Neural cell (in vitro differentiated cells): ENCODE data around the gene ZNF442. TPM values are rescaled to one million over a fixed set of nuclear protein-coding genes. Genes with fewer than 3 reads are reported as not detected.
"Not testable (repeated sequence)": the region's sequence is repeated elsewhere in the genome, so short reads cannot be mapped to it uniquely, and the experiment has no call there.

Experiments used
- H2AFZ ChIP-seq: fragments of 200-600, 300-800 bp; sonication (generic), shearing (Covaris generic); 2 replicates; pipeline ENCODE4 v1.6.0; 2014; ENCODE audit warnings: low read depth, mild to moderate bottlenecking, antibody characterized with exemption, low read length, moderate library complexity
- H3F3A ChIP-seq: fragments of 200-600 bp; shearing (Covaris generic); 2 replicates; pipeline ENCODE4 v1.6.1; 2016; ENCODE audit warnings: mild to moderate bottlenecking, moderate library complexity, mixed read lengths, antibody characterized with exemption, low read length; ENCODE audit not compliant: insufficient read depth, poor library complexity, severe bottlenecking
- H3K27ac ChIP-seq: fragments of 200-600, 300-800 bp; sonication (generic), shearing (Covaris generic); 2 replicates; pipeline ENCODE4 v1.5.1; 2014; ENCODE audit warnings: mild to moderate bottlenecking, low read length, moderate library complexity
- H3K27me3 ChIP-seq: fragments of 300-800, 200-600 bp; sonication (generic), shearing (Covaris generic); 2 replicates; pipeline ENCODE4 v1.6.0; 2014; ENCODE audit warnings: mild to moderate bottlenecking, low read depth, low read length, moderate library complexity; ENCODE audit not compliant: insufficient read depth
- H3K36me3 ChIP-seq: fragments of 300-800, 200-600 bp; sonication (generic), shearing (Covaris generic); 2 replicates; pipeline ENCODE4 v1.5.1; 2014; ENCODE audit warnings: mild to moderate bottlenecking, antibody characterized with exemption, low read length, moderate library complexity; ENCODE audit not compliant: insufficient read depth
- H3K4me2 ChIP-seq: fragments of 300-800, 200-600 bp; sonication (generic), shearing (Covaris generic); 2 replicates; pipeline ENCODE4 v1.6.0; 2014; ENCODE audit warnings: mild to moderate bottlenecking, low read length
- H3K4me3 ChIP-seq: fragments of 300-800, 200-600 bp; sonication (generic), shearing (Covaris generic); 2 replicates; pipeline ENCODE4 v1.5.1; 2014; ENCODE audit warnings: mild to moderate bottlenecking, low read length, moderate library complexity
- H3K79me2 ChIP-seq: fragments of 200-600 bp; shearing (Covaris generic); replicated peaks from 2 replicates; pipeline ENCODE4 v1.6.0; 2014; ENCODE audit warnings: mild to moderate bottlenecking, low read length, moderate library complexity; ENCODE audit not compliant: insufficient read depth
- H3K9ac ChIP-seq: fragments of 300-800, 200-600 bp; sonication (generic), shearing (Covaris generic); 2 replicates; pipeline ENCODE4 v1.6.1; 2016; ENCODE audit warnings: mild to moderate bottlenecking, low read length, mixed read lengths
- H3K9me2 ChIP-seq: fragments of 200-600 bp; shearing (Covaris generic); 2 replicates; pipeline ENCODE4 v1.6.1; 2016; ENCODE audit warnings: mild to moderate bottlenecking, low read length, mixed read lengths; ENCODE audit not compliant: insufficient read depth
- H3K9me3 ChIP-seq: fragments of 200-600, 300-800 bp; sonication (generic), shearing (Covaris generic); 2 replicates; pipeline ENCODE4 v1.6.1; 2016; ENCODE audit warnings: mild to moderate bottlenecking, mixed run types, low read length, moderate library complexity, mixed read lengths
- H4K20me1 ChIP-seq: fragments of 200-600 bp; shearing (Covaris generic); 2 replicates; pipeline ENCODE4 v1.6.1; 2016; ENCODE audit warnings: mild to moderate bottlenecking, mixed run types; ENCODE audit not compliant: insufficient read depth
- EP300 ChIP-seq: fragments of 450-650 bp; conservative IDR thresholded peaks from 2 replicates; pipeline ENCODE4 v1.6.1; 2014; ENCODE audit warnings: antibody characterized with exemption, mild to moderate bottlenecking, moderate library complexity; ENCODE audit not compliant: poor library complexity, severe bottlenecking
- EZH2 ChIP-seq: fragments of 200-600, 300-800 bp; shearing (Covaris generic), sonication (generic); IDR thresholded peaks from 2 replicates; pipeline ENCODE4 v1.6.1; 2014; ENCODE audit warnings: antibody characterized with exemption, low read length, borderline replicate concordance, mild to moderate bottlenecking; ENCODE audit not compliant: insufficient read depth, poor library complexity, severe bottlenecking
- MXI1 ChIP-seq: fragments of 450-650 bp; conservative IDR thresholded peaks from 2 replicates; pipeline ENCODE4 v1.6.1; 2014; ENCODE audit warnings: antibody characterized with exemption, mild to moderate bottlenecking; ENCODE audit not compliant: poor library complexity, severe bottlenecking
- POLR2AphosphoS5 ChIP-seq: IDR thresholded peaks from 2 replicates; pipeline ENCODE4 v1.6.1; 2012
- RAD21 ChIP-seq: fragments of 450-650 bp; conservative IDR thresholded peaks from 2 replicates; pipeline ENCODE4 v1.6.1; 2014; ENCODE audit warnings: antibody characterized with exemption, mild to moderate bottlenecking, moderate library complexity
- SMC3 ChIP-seq: fragments of 450-650 bp; conservative IDR thresholded peaks from 2 replicates; pipeline ENCODE4 v1.6.1; 2014; ENCODE audit warnings: antibody characterized with exemption, mild to moderate bottlenecking, moderate library complexity; ENCODE audit not compliant: poor library complexity
- TAF1 ChIP-seq: IDR thresholded peaks from 2 replicates; pipeline ENCODE4 v1.6.1; 2012; ENCODE audit warnings: low read depth
- polyA plus RNA-seq: library from polyadenylated mRNA; depleted of rRNA; stranded (reverse); fragments of >200 nt; gene quantifications from 2 replicates; pipeline ENCODE4 v1.2.3, GENCODE V29; 2014
- TF ChIP-seq, protein P1 (sequence below): IDR thresholded peaks from 2 replicates; pipeline ENCODE4 v1.6.1; 2012; ENCODE audit warnings: borderline replicate concordance
- TF ChIP-seq, protein P2 (sequence below): fragments of 450-650 bp; IDR thresholded peaks from 2 replicates; pipeline ENCODE4 v1.5.1; 2014; ENCODE audit warnings: antibody characterized with exemption, mild to moderate bottlenecking, moderate library complexity; ENCODE audit not compliant: poor library complexity, severe bottlenecking

ZNF442 gene
- polyA plus RNA-seq, 1 donor from 2014 or later: 8.8 TPM

DNA sequence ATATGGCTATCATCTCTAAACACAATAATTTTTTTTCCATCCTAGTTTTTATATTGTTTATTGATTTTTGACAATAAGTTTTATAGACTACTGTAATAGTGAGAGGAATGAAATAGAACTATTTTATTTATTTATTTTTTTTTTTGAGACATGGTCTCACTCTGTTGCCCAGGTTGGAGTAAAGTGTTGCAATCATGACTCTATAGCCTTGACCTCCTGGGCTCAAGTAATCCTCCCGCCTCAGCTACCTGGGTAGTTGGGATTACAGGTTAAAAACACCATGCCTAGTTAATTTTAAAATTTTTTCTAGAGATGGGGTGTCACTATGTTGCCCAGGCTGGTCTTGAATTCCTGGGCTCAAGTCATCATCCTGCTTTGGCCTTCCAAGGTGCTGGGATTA is 8.5 kb upstream of the ZNF442 start:
- H3K36me3 ChIP-seq: no peaks in the 10 kb centered on the region
- peaks cover 1% of the 10 kb centered on the region for H3K9me3 ChIP-seq

DNA sequence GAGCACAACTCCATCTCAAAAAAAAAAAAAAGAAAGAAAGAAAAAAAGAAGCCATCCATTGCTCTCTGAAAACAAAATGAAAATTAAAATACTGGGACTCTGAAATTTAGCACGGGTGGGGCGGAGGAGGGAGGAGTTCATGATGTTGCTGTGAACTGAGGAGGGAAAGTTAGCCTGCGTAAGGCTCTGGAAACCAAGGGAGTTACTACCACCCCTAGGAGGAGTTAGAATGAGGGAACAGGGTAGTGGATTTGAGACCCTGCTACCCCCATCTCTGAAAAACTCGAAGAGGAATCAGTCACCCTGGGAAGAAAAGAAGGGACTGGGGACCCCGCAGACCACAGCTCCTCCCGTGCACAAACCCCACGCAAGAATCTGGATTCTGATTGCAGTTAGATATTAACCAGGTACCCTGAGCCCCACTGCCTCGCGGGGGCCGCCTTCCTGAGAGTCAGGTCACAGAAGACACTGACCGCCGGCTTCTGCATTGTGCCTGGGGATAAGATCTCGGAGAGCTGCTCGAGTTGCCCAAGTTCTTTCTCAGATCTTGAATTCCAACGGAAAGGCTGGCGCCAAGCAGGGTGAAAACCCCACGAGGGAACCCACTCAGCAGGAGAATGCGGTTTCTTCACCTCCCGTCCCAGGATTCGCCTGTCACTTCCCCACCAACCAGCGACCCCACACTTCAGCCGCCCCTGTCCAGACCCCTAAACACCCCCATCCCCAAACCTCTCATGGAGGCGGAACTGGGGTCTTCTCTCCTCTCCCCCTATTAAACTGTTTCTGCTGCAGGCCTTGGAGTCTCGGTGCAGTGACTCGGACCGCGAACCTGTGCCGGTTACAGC is 870 bp downstream of the ZNF442 start:
- peaks cover 3% of the 10 kb centered on the region for H3K79me2 ChIP-seq
- peak overlapping the region; percentile 86 for H3K9ac ChIP-seq
- H3K4me3 ChIP-seq: peak overlapping the region; percentile 97
- no peaks in the 10 kb centered on the region for H3K9me2 ChIP-seq
- peak overlapping the region; percentile 87 for H3K27ac ChIP-seq
- H2AFZ ChIP-seq: peak overlapping the region; percentile 60
- no peaks in the 10 kb centered on the region for H3K36me3 ChIP-seq
- H3F3A ChIP-seq: no peaks in the 10 kb centered on the region
- TF ChIP-seq EP300: no peak
- TF ChIP-seq SMC3: no peak
- TF ChIP-seq POLR2AphosphoS5: no peak
- TF ChIP-seq MXI1: no peak
- TF ChIP-seq, protein P1, sequence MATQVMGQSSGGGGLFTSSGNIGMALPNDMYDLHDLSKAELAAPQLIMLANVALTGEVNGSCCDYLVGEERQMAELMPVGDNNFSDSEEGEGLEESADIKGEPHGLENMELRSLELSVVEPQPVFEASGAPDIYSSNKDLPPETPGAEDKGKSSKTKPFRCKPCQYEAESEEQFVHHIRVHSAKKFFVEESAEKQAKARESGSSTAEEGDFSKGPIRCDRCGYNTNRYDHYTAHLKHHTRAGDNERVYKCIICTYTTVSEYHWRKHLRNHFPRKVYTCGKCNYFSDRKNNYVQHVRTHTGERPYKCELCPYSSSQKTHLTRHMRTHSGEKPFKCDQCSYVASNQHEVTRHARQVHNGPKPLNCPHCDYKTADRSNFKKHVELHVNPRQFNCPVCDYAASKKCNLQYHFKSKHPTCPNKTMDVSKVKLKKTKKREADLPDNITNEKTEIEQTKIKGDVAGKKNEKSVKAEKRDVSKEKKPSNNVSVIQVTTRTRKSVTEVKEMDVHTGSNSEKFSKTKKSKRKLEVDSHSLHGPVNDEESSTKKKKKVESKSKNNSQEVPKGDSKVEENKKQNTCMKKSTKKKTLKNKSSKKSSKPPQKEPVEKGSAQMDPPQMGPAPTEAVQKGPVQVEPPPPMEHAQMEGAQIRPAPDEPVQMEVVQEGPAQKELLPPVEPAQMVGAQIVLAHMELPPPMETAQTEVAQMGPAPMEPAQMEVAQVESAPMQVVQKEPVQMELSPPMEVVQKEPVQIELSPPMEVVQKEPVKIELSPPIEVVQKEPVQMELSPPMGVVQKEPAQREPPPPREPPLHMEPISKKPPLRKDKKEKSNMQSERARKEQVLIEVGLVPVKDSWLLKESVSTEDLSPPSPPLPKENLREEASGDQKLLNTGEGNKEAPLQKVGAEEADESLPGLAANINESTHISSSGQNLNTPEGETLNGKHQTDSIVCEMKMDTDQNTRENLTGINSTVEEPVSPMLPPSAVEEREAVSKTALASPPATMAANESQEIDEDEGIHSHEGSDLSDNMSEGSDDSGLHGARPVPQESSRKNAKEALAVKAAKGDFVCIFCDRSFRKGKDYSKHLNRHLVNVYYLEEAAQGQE: no peak
- no peak for TF ChIP-seq TAF1
- TF ChIP-seq, protein P2, sequence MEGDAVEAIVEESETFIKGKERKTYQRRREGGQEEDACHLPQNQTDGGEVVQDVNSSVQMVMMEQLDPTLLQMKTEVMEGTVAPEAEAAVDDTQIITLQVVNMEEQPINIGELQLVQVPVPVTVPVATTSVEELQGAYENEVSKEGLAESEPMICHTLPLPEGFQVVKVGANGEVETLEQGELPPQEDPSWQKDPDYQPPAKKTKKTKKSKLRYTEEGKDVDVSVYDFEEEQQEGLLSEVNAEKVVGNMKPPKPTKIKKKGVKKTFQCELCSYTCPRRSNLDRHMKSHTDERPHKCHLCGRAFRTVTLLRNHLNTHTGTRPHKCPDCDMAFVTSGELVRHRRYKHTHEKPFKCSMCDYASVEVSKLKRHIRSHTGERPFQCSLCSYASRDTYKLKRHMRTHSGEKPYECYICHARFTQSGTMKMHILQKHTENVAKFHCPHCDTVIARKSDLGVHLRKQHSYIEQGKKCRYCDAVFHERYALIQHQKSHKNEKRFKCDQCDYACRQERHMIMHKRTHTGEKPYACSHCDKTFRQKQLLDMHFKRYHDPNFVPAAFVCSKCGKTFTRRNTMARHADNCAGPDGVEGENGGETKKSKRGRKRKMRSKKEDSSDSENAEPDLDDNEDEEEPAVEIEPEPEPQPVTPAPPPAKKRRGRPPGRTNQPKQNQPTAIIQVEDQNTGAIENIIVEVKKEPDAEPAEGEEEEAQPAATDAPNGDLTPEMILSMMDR: no peak
- peak overlapping the region; percentile 68 for H3K4me2 ChIP-seq
- H4K20me1 ChIP-seq: no peaks in the 10 kb centered on the region
- no peaks in the 10 kb centered on the region for H3K9me3 ChIP-seq
- no peaks in the 10 kb centered on the region for H3K27me3 ChIP-seq

More for the DNA sequence above, 8.5 kb upstream of the ZNF442 start:
- no peaks in the 10 kb centered on the region for H4K20me1 ChIP-seq
- H3K79me2 ChIP-seq: no peaks in the 10 kb centered on the region
- no peaks in the 10 kb centered on the region for H3K27me3 ChIP-seq
- H3K4me2 ChIP-seq: no peak overlapping the region
- H3K9ac ChIP-seq: no peak overlapping the region
- H3K27ac ChIP-seq: no peak overlapping the region
- no peaks in the 10 kb centered on the region for H3F3A ChIP-seq
- H3K4me3 ChIP-seq: no peak overlapping the region
- H3K9me2 ChIP-seq: no peaks in the 10 kb centered on the region
- no peak overlapping the region for H2AFZ ChIP-seq
- TF ChIP-seq EZH2 (no peak), EP300 (no peak), MXI1 (no peak), TAF1 (no peak), RAD21 (no peak), SMC3 (no peak)
- TF ChIP-seq, protein P2: no peak
- TF ChIP-seq, protein P1: no peak

DNA sequence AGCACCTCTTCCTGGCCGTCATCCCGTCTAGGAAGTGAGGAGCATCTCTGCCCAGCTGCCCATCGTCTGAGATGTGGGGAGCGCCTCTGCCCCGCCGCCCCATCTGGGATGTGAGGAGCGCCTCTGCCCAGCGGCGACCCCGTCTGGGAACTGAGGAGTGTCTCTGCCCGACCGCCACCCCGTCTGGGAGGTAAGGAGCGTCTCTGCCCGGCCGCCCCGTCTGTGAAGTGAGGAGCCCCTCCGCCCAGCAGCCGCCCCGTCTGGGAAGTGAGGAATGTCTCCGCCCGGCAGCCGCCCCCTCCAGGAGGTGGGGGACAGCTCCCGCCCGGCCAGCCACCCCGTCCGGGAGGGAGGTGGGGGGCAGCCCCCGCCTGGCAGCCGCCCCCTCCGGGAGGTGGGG is 3.2 kb downstream of the ZNF442 start:
- H3K36me3 ChIP-seq, H2AFZ ChIP-seq, H3K4me2 ChIP-seq, H3K4me3 ChIP-seq, H3K27me3 ChIP-seq, H3K9me2 ChIP-seq, H3K9me3 ChIP-seq, H3F3A ChIP-seq, H3K9ac ChIP-seq, H3K79me2 ChIP-seq, H3K27ac ChIP-seq, H4K20me1 ChIP-seq: not testable (repeated sequence)
